H9 (cell line): ENCODE results near the gene CD8A. TPM values are rescaled to one million over a fixed set of nuclear protein-coding genes. Genes with fewer than 3 reads are reported as not detected.

ENCODE experiments used
- DNase-seq: peaks from one replicate; pipeline ENCODE4 v3.0.0-alpha.2; 2017
- H2AFZ ChIP-seq: one replicate; pipeline ENCODE4 v1.6.1; 2013; ENCODE audit warnings: mild to moderate bottlenecking, low read length, control low read depth, moderate library complexity
- H2AK5ac ChIP-seq: 2 replicates; pipeline ENCODE4 v1.6.1; 2013; ENCODE audit warnings: low read length, control low read depth, mixed read lengths; ENCODE audit not compliant: insufficient read length
- H2BK120ac ChIP-seq: one replicate; pipeline ENCODE4 v1.6.1; 2013; ENCODE audit warnings: low read depth, mild to moderate bottlenecking, low read length, control low read depth, inconsistent platforms; ENCODE audit not compliant: poor library complexity, severe bottlenecking
- H2BK12ac ChIP-seq: 2 replicates; pipeline ENCODE4 v1.6.1; 2013; ENCODE audit warnings: low read length, control low read depth, mixed read lengths, low read depth; ENCODE audit not compliant: insufficient read length
- H2BK15ac ChIP-seq: 2 replicates; pipeline ENCODE4 v1.6.1; 2013; ENCODE audit warnings: low read depth, low read length, control low read depth
- H2BK20ac ChIP-seq: one replicate; pipeline ENCODE4 v1.6.1; 2013; ENCODE audit warnings: low read depth, mild to moderate bottlenecking, low read length, control low read depth, inconsistent platforms; ENCODE audit not compliant: poor library complexity, severe bottlenecking
- H2BK5ac ChIP-seq: 2 replicates; pipeline ENCODE4 v1.6.1; 2013; ENCODE audit warnings: low read length, control low read depth, mixed read lengths; ENCODE audit not compliant: insufficient read length
- H3K14ac ChIP-seq: 2 replicates; pipeline ENCODE4 v1.6.1; 2013; ENCODE audit warnings: low read length, control low read depth; ENCODE audit not compliant: insufficient read depth
- H3K18ac ChIP-seq: 2 replicates; pipeline ENCODE4 v1.6.1; 2013; ENCODE audit warnings: low read depth, mild to moderate bottlenecking, mixed read lengths, low read length, control low read depth; ENCODE audit not compliant: insufficient read length
- H3K23ac ChIP-seq: 2 replicates; pipeline ENCODE4 v1.6.1; 2013; ENCODE audit warnings: low read length, control low read depth, mixed read lengths, low read depth; ENCODE audit not compliant: insufficient read length
- H3K23me2 ChIP-seq: 2 replicates; pipeline ENCODE4 v1.6.1; 2013; ENCODE audit warnings: low read depth, mild to moderate bottlenecking, mixed read lengths, low read length, control low read depth; ENCODE audit not compliant: insufficient read length, poor library complexity, severe bottlenecking
- H3K27ac ChIP-seq: 2 replicates; pipeline ENCODE4 v1.5.1; 2013; ENCODE audit warnings: low read length, control low read depth, mixed read lengths, low read depth; ENCODE audit not compliant: insufficient read length
- H3K27me3 ChIP-seq: 2 replicates; pipeline ENCODE4 v1.6.1; 2013; ENCODE audit warnings: low read length, control low read depth, inconsistent platforms; ENCODE audit not compliant: insufficient read depth
- H3K4ac ChIP-seq: 2 replicates; pipeline ENCODE4 v1.6.1; 2013; ENCODE audit warnings: low read depth, mild to moderate bottlenecking, control low read depth, inconsistent platforms, low read length, moderate library complexity
- H3K4me1 ChIP-seq: 2 replicates; pipeline ENCODE4 v1.6.1; 2013; ENCODE audit warnings: low read length, control low read depth, inconsistent platforms; ENCODE audit not compliant: insufficient read depth
- H3K4me2 ChIP-seq: 2 replicates; pipeline ENCODE4 v1.6.1; 2013; ENCODE audit warnings: low read length, control low read depth, mixed read lengths; ENCODE audit not compliant: insufficient read length, insufficient read depth
- H3K56ac ChIP-seq: 2 replicates; pipeline ENCODE4 v1.6.1; 2013; ENCODE audit warnings: low read depth, mild to moderate bottlenecking, mixed read lengths, low read length, control low read depth; ENCODE audit not compliant: insufficient read length
- H3K79me1 ChIP-seq: 2 replicates; pipeline ENCODE4 v1.6.1; 2013; ENCODE audit warnings: low read depth, mild to moderate bottlenecking, moderate library complexity, low read length, control low read depth, inconsistent platforms; ENCODE audit not compliant: insufficient read depth, poor library complexity, severe bottlenecking
- H3K79me2 ChIP-seq: 2 replicates; pipeline ENCODE4 v1.6.1; 2013; ENCODE audit warnings: low read length, control low read depth, inconsistent platforms; ENCODE audit not compliant: insufficient read depth
- H3K9ac ChIP-seq: 2 replicates; pipeline ENCODE4 v1.6.1; 2013; ENCODE audit warnings: low read length, control low read depth, mixed read lengths; ENCODE audit not compliant: insufficient read length; ENCODE audit errors: extremely low read depth
- H3K9me3 ChIP-seq: one replicate; pipeline ENCODE4 v1.6.1; 2013; ENCODE audit warnings: low read depth, low read length, inconsistent platforms; ENCODE audit not compliant: control insufficient read depth
- H3T11ph ChIP-seq: one replicate; pipeline ENCODE4 v1.6.1; 2013; ENCODE audit warnings: mild to moderate bottlenecking, low read length, control low read depth, inconsistent platforms
- H4K20me1 ChIP-seq: one replicate; pipeline ENCODE4 v1.6.1; 2013; ENCODE audit not compliant: control insufficient read depth, insufficient read length, insufficient read depth
- H4K5ac ChIP-seq: 2 replicates; pipeline ENCODE4 v1.6.1; 2013; ENCODE audit warnings: low read depth, mild to moderate bottlenecking, mixed read lengths, low read length, control low read depth; ENCODE audit not compliant: insufficient read length
- H4K8ac ChIP-seq: replicated peaks from 2 replicates; pipeline ENCODE4 v1.6.1; 2013; ENCODE audit warnings: low read length, control low read depth, mixed read lengths, low read depth; ENCODE audit not compliant: insufficient read length
- H4K91ac ChIP-seq: 2 replicates; pipeline ENCODE4 v1.6.1; 2013; ENCODE audit warnings: low read depth, mild to moderate bottlenecking, moderate library complexity, mixed read lengths, low read length, control low read depth; ENCODE audit not compliant: insufficient read length
- H3K27ac Mint-ChIP-seq, 3 experiments: 2 replicates in 2 of 3; 3 replicates in 1 of 3; pipeline ENCODE4 v1.8.0; 2020 to 2021; ENCODE audit warnings: mixed read lengths in 3 of 3, mild to moderate bottlenecking in 1 of 3, moderate library complexity in 1 of 3
- H3K27me3 Mint-ChIP-seq: 2 replicates; pipeline ENCODE4 v1.8.0; 2021; ENCODE audit warnings: low read depth, mild to moderate bottlenecking, moderate library complexity, mixed read lengths
- H3K36me3 Mint-ChIP-seq, 3 experiments: 2 replicates in 2 of 3; 3 replicates in 1 of 3; pipeline ENCODE4 v1.8.0; 2020 to 2021; ENCODE audit warnings: low read depth in 3 of 3, mixed read lengths in 3 of 3; ENCODE audit not compliant: insufficient read depth in 1 of 3
- H3K4me1 Mint-ChIP-seq, 2 experiments: 2 replicates each; pipeline ENCODE4 v1.8.0; 2020; ENCODE audit warnings: mixed read lengths in 2 of 2
- H3K4me3 Mint-ChIP-seq, 2 experiments: 2 replicates in 1 of 2; 3 replicates in 1 of 2; pipeline ENCODE4 v1.8.0; 2020 to 2021; ENCODE audit warnings: mild to moderate bottlenecking in 2 of 2, mixed read lengths in 2 of 2, moderate library complexity in 1 of 2
- H3K9me3 Mint-ChIP-seq, 2 experiments: 2 replicates in 1 of 2; 3 replicates in 1 of 2; pipeline ENCODE4 v1.8.0; 2020; ENCODE audit warnings: mild to moderate bottlenecking in 2 of 2, mixed read lengths in 2 of 2, moderate library complexity in 1 of 2
- CTCF ChIP-seq: fragments of 200-600 bp; sonication (generic); conservative IDR thresholded peaks from 3 replicates; pipeline ENCODE4 v1.8.0; 2021; ENCODE audit warnings: antibody characterized with exemption, mild to moderate bottlenecking
- whole genome bisulfite sequencing: extraction: QIAGEN DNeasy Blood & Tissue Kit; methylation state at CpG from one replicate; pipeline ENCODE4 v1.1.7; 2013; ENCODE audit warnings: missing lambda C conversion rate, low lambda C conversion rate, mixed read lengths; ENCODE audit not compliant: insufficient read length; ENCODE audit errors: extremely low coverage; 5-methylcytosine and 5-hydroxymethylcytosine counted together
- total RNA-seq: library from RNA; stranded (reverse); gene quantifications from 2 replicates; pipeline ENCODE4 v1.2.1, GENCODE V29; 2021

The CD8A gene
- total RNA-seq, 1 experiment from 2014 or later = not detected

GRCh38 chr2:86770816-86771301 lies 19.9 kb downstream of the CD8A start:
- Histone ChIP-seq H3K14ac (no peak overlapping the region), H3K56ac (peak overlapping the region; percentile 17), H4K91ac (no peak overlapping the region), H2BK5ac (no peak overlapping the region), H3K23ac (no peak overlapping the region), H3K9me3 (no peaks in the 10 kb centered on the region), H3K27ac (no peak overlapping the region), H3K27me3 (no peaks in the 10 kb centered on the region), H3K23me2 (peaks cover 2% of the 10 kb centered on the region), H3K18ac (no peak overlapping the region), H4K5ac (no peak overlapping the region), H2BK120ac (no peak overlapping the region), H2BK15ac (no peak overlapping the region), H3K9ac (no peak overlapping the region), H3K4ac (no peak overlapping the region), H3K79me1 (peaks cover 3% of the 10 kb centered on the region), H3K4me1 (no peaks in the 10 kb centered on the region), H4K20me1 (no peaks in the 10 kb centered on the region), H2BK20ac (no peak overlapping the region), H4K8ac (no peak overlapping the region), H2BK12ac (no peak overlapping the region), H3T11ph (no peak overlapping the region), H2AK5ac (no peak overlapping the region), H2AFZ (no peak overlapping the region), H3K79me2 (no peaks in the 10 kb centered on the region), H3K4me2 (no peak overlapping the region)
- Mint-ChIP-seq H3K4me3 (no peak overlapping the region), H3K27me3 (no peaks in the 10 kb centered on the region), H3K4me1 (peaks cover 5 to 21% of the 10 kb centered on the region in 2 experiments; a peak in 3 of 4 replicates), H3K9me3 (no peaks in the 10 kb centered on the region), H3K27ac (0 out of 7 replicates have a peak overlapping the region, but pooled peaks of 1 of the 3 experiments have one; percentile 47), H3K36me3 (peaks cover 15 to 82% (median 69%) of the 10 kb centered on the region in 3 experiments)
- no peak for DNase-seq
- WGBS = no CpG with 5 or more reads among the region's 6 CpGs
- no peak for TF ChIP-seq CTCF
